HG03039 (cell line): ENCODE data around the gene GSK3B.

Experiments
- ATAC-seq: cut with Tn5 transposase; IDR thresholded peaks from one replicate; pipeline ENCODE4 v1.9.1; 2021; ENCODE audit warnings: mild to moderate bottlenecking, moderate library complexity; ENCODE audit not compliant: unreplicated experiment

Gene GSK3B

GRCh38 chr3:119792270-119792669 lies 302.0 kb downstream of the GSK3B start:
- ATAC-seq, result no peak

- no peak for ATAC-seq
Observed at GRCh38 chr3:119790369-119790768, 303.9 kb downstream of the GSK3B start.

- no peak for ATAC-seq
Observed at GRCh38 chr3:119786409-119786808, 307.8 kb downstream of the GSK3B start.

- ATAC-seq, result no peak
Observed at GRCh38 chr3:119783883-119784282, 310.4 kb downstream of the GSK3B start.

GRCh38 chr3:119783255-119783654 lies 311.0 kb downstream of the GSK3B start:
- ATAC-seq, result no peak

- no peak for ATAC-seq
Observed at GRCh38 chr3:119782460-119782859, 311.8 kb downstream of the GSK3B start.

GRCh38 chr3:119781330-119782198 lies 312.7 kb downstream of the GSK3B start, which contains the start of gene NR1I2:
Gene NR1I2, plus strand, starts transcription at chr3:119782101.
- no peak for ATAC-seq

- ATAC-seq, result no peak
Observed at GRCh38 chr3:119779731-119780383, 314.4 kb downstream of the GSK3B start.

- ATAC-seq, result no peak
Observed at GRCh38 chr3:119778811-119779210, 315.4 kb downstream of the GSK3B start.

GRCh38 chr3:119778176-119778575 lies 316.1 kb downstream of the GSK3B start:
- ATAC-seq, result no peak

GRCh38 chr3:119776304-119776703 lies 317.9 kb downstream of the GSK3B start:
- ATAC-seq, result no peak

- no peak for ATAC-seq
Observed at GRCh38 chr3:119774444-119774843, 319.8 kb downstream of the GSK3B start.
